GM20000 (cell line): ENCODE measurements around the gene OR52J3.

ENCODE experiments used
- DNase-seq: peaks from one replicate; pipeline ENCODE4 v3.0.0; 2012; ENCODE audit warnings: low spot score
- TF ChIP-seq, protein P1 (sequence below): IDR thresholded peaks from 2 replicates; pipeline ENCODE4 v1.5.1; 2012; ENCODE audit warnings: mild to moderate bottlenecking, control low read depth; ENCODE audit errors: extremely low read depth, missing control alignments

Gene OR52J3

GRCh38 chr11:5046226-5046625, at the start of gene OR52J3:
TSS of gene OR52J3 (plus strand) at chr11:5046526. CDS start at chr11:5046526, 0 bp downstream.
- TF ChIP-seq, protein P1, sequence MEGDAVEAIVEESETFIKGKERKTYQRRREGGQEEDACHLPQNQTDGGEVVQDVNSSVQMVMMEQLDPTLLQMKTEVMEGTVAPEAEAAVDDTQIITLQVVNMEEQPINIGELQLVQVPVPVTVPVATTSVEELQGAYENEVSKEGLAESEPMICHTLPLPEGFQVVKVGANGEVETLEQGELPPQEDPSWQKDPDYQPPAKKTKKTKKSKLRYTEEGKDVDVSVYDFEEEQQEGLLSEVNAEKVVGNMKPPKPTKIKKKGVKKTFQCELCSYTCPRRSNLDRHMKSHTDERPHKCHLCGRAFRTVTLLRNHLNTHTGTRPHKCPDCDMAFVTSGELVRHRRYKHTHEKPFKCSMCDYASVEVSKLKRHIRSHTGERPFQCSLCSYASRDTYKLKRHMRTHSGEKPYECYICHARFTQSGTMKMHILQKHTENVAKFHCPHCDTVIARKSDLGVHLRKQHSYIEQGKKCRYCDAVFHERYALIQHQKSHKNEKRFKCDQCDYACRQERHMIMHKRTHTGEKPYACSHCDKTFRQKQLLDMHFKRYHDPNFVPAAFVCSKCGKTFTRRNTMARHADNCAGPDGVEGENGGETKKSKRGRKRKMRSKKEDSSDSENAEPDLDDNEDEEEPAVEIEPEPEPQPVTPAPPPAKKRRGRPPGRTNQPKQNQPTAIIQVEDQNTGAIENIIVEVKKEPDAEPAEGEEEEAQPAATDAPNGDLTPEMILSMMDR = no peak
- DNase-seq = no peak

DNA sequence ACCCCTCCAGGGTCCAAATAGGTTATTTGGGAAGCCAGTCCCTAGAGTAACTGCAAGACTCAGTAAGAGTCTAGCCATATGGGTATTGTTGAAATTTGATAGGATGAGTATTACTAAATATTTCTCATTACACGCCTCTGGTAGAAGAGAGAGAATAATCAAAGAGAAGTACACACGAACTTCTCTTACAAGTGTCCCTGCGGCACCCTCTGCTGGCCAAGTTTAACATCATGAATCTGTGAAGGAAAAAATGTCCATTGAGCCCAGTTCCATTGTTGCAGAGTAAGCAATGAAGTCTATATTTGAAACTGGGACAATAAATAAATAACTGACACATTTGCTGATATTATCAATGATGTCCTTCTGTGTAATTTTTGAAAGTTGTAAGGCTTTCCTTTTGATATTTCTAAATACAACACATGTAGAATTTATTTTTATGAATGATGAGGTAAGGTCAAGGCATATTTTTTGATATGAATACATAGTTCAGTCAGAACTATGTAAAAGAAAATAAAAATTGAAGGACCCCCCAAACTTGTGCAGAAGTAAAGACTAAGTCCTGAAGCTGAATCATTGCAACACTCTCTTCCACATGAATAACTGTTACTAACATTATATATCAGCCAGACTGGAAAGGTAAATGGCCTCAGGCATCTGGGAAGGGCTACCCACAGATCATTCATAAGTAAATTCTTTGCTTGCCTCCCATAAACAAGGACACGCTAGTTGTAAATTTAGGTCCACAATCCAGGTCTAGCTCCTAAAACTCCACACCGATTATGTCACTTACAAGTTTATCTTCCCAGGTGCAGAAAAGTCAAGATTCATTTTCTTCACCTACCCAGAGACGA, 41.7 kb upstream of the OR52J3 start:
- TF ChIP-seq, protein P1 = peak; percentile 23

DNA sequence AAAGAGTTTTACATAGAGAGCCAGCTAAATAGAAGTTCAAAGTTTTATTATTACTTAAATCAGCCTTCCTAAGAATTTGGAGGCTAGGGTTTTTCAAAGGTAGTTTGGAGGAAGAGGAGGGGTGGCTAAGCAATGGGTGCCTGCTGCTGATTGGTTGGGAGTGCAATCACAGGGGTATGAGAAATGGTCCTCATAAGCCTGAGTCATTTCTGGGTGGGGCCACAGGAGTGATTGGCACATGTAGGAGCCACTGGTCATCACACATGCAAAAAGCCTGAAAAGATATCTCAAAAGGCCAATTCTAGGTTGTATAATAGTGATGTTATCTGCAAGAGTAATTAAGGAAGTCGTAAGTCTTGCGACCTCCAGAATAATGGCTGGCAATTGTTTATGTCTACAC, 38.8 kb upstream of the OR52J3 start:
- no peak for DNase-seq
- TF ChIP-seq, protein P1 = no peak

More for the DNA sequence above, 41.7 kb upstream of the OR52J3 start:
- DNase-seq = peak; percentile 18

DNA sequence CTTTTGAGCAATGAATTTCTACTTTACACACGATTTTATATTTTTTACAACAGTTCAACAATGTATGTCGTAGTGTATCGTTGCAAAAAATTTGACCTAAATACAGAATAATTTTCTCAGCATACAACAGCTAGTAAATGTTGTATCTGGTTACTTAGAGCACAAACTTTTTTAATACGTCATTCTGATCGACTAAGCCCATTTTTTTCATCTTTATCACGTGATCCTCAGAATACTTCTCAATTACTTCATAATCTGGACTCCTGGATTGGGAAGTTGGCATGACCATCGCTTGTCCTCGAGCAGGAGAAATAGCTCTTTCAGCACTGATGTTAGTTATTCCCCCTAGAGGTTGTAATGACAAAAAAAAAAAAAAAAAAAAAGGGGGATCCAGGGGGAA, 35.1 kb upstream of the OR52J3 start:
- TF ChIP-seq, protein P1 = no peak
- no peak for DNase-seq

- no peak for DNase-seq
- TF ChIP-seq, protein P1 = no peak
Observed at GRCh38 chr11:5013012-5013411, 33.3 kb upstream of the OR52J3 start.

GRCh38 chr11:5021996-5022395, 24.3 kb upstream of the OR52J3 start:
- TF ChIP-seq, protein P1 = no peak
- no peak for DNase-seq

- TF ChIP-seq, protein P1 = no peak
- DNase-seq = no peak
Observed at GRCh38 chr11:5036669-5037068, 9.7 kb upstream of the OR52J3 start.
